ENCODE measurements around the gene GALNT2.

Gene GALNT2

GRCh38 chr1:230186003-230186863, 119.2 kb downstream of the GALNT2 start:
- peak in 1 of 2 donors; percentile 21 for DNase-seq (ENCODE audit: low read depth in 2 of 2)

- DNase-seq (ENCODE audit: low read depth in 2 of 2): no peak
Measured at GRCh38 chr1:230186874-230187273, 119.8 kb downstream of the GALNT2 start.

- no peak for DNase-seq (ENCODE audit: low read depth in 2 of 2)
Measured at GRCh38 chr1:230187290-230187689, 120.3 kb downstream of the GALNT2 start.

GRCh38 chr1:230188826-230189225, 121.8 kb downstream of the GALNT2 start:
- DNase-seq (ENCODE audit: low read depth in 2 of 2): no peak

- DNase-seq (ENCODE audit: low read depth in 2 of 2): no peak
Measured at GRCh38 chr1:230189341-230189740, 122.3 kb downstream of the GALNT2 start.

GRCh38 chr1:230189824-230190223, 122.8 kb downstream of the GALNT2 start:
- no peak for DNase-seq (ENCODE audit: low read depth in 2 of 2)

GRCh38 chr1:230191079-230191804, 124.2 kb downstream of the GALNT2 start:
- DNase-seq (ENCODE audit: low read depth in 2 of 2): no peak

- no peak for DNase-seq (ENCODE audit: low read depth in 2 of 2)
Measured at GRCh38 chr1:230191855-230192254, 124.8 kb downstream of the GALNT2 start.

- no peak for DNase-seq (ENCODE audit: low read depth in 2 of 2)
Measured at GRCh38 chr1:230194525-230194924, 127.5 kb downstream of the GALNT2 start.

- DNase-seq (ENCODE audit: low read depth in 2 of 2): no peak
Measured at GRCh38 chr1:230195199-230195598, 128.2 kb downstream of the GALNT2 start.

GRCh38 chr1:230196077-230196476, 129.0 kb downstream of the GALNT2 start:
- no peak for DNase-seq (ENCODE audit: low read depth in 2 of 2)

- DNase-seq (ENCODE audit: low read depth in 2 of 2): no peak
Measured at GRCh38 chr1:230197644-230198567, 130.9 kb downstream of the GALNT2 start.

GRCh38 chr1:230199034-230199433, 132.0 kb downstream of the GALNT2 start:
- no peak for DNase-seq (ENCODE audit: low read depth in 2 of 2)

- no peak for DNase-seq (ENCODE audit: low read depth in 2 of 2)
Measured at GRCh38 chr1:230199554-230199953, 132.5 kb downstream of the GALNT2 start.

GRCh38 chr1:230200276-230200675, 133.2 kb downstream of the GALNT2 start:
- no peak for DNase-seq (ENCODE audit: low read depth in 2 of 2)

GRCh38 chr1:230201445-230201844, 134.4 kb downstream of the GALNT2 start:
- DNase-seq (ENCODE audit: low read depth in 2 of 2): no peak

GRCh38 chr1:230204842-230205241, 137.8 kb downstream of the GALNT2 start:
- DNase-seq (ENCODE audit: low read depth in 2 of 2): no peak

GRCh38 chr1:230205719-230206198, 138.7 kb downstream of the GALNT2 start:
- DNase-seq (ENCODE audit: low read depth in 2 of 2): no peak

- DNase-seq (ENCODE audit: low read depth in 2 of 2): no peak
Measured at GRCh38 chr1:230206207-230206606, 139.2 kb downstream of the GALNT2 start.

GRCh38 chr1:230206976-230207375, 139.9 kb downstream of the GALNT2 start:
- no peak for DNase-seq (ENCODE audit: low read depth in 2 of 2)

GRCh38 chr1:230207598-230207997, 140.6 kb downstream of the GALNT2 start:
- no peak for DNase-seq (ENCODE audit: low read depth in 2 of 2)
